ENCODE measurements around the gene C15orf40.

C15orf40 gene

DNA sequence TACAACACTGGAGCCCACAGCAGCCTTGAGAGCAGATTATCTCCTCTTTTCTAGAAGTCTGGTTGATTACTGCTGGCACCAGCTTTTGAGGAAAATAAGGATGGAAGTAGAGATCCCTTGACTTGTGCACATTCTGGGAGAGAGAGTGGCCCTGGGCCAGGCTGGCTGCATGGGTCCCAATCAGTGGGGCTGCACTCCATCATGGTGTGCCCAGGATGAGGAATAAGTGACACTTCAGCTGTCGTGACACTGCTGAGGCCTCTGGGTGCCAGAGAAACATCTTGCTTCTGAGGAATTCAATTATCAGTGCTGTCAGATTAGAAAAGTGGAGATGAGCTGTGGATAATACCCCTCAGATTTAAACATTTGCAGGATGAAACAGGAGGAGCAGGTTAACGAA, 16.4 kb downstream of the C15orf40 start:
- in situ Hi-C loops (cut with HindIII; ENCODE audit: low sequenced_read_pairs): no loop called here

DNA sequence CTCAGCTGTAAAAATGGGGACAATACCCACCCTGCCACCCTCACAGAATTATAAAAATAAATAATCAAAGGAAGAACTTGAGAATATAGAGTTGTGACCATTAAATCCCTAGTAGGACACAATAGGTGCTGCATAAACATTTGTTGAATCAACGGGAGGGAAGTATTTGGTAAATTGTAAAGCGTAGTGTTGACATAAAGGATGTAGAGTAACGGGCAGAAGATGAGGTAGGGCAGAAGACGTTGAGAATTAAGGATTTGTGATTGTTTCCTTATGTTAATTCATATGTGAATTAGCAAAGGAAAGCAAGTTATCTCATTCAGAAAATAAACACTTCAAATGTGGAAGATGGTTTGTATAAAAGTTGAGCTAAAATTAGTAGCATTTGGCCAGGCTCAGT, 18.3 kb downstream of the C15orf40 start:
- in situ Hi-C loops (cut with HindIII; ENCODE audit: low sequenced_read_pairs): no loop called here

DNA sequence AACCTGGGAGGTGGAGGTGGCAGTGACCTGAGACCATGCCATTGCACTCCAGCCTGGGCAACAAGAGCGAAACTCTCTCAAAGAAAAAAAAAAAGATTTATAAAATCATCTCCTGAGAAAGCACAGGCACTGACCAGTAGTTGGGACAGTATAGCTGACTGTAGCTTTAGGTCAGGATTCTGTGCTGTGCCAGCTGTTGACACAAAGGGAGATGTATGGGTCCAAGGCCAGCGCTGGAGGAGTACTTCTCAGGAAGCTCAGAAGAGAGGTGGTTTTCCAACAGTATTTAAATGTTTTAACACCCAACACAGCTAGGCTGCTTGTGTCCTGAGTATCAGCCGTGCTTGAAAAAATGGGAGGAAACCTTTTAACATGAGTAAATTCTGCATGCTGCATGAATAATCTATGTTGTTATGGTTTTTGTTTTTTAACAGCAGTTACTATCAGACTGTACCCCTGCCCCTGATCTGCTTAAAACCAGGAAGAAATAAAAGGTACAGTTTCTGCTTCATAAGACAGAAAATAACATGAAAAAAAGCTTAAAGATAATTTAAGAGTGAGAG, 18.9 kb downstream of the C15orf40 start:
- in situ Hi-C loops (cut with HindIII; ENCODE audit: low sequenced_read_pairs): no loop called here

DNA sequence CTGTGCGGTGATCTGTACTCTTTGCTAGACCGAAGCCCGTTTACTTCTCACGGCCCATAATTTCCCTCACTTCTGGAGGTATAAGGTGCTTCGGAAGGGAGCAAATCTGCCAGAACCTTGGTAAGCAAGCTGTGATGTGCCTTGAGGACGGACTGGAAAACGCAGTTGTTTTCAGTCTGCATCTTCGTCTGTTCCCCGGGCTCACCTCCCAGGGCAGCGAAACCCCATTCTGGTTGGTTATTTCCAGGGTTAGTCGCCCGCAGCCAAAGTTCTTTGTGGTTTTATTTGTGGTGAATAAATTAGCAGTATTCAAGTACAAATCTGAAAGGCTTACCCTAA, 25.0 kb downstream of the C15orf40 start:
- in situ Hi-C loops (cut with HindIII; ENCODE audit: low sequenced_read_pairs): no loop called here

GRCh38 chr15:82985688-82986441, 25.6 kb downstream of the C15orf40 start, which contains the start of gene RAMAC:
Gene RAMAC (plus strand): TSS chr15:82986210. CDS start chr15:82989019, 2,809 bp downstream.
- in situ Hi-C loops (cut with HindIII; ENCODE audit: low sequenced_read_pairs): no loop called here

GRCh38 chr15:82980981-82981380, 30.5 kb downstream of the C15orf40 start:
- in situ Hi-C loops (cut with HindIII; ENCODE audit: low sequenced_read_pairs): no loop called here

- in situ Hi-C loops (cut with HindIII; ENCODE audit: low sequenced_read_pairs): no loop called here
These were observed 31.7 kb downstream of the C15orf40 start for GRCh38 chr15:82979726-82980125.

GRCh38 chr15:82978438-82978837, 33.0 kb downstream of the C15orf40 start:
- in situ Hi-C loops (cut with HindIII; ENCODE audit: low sequenced_read_pairs): no loop called here

DNA sequence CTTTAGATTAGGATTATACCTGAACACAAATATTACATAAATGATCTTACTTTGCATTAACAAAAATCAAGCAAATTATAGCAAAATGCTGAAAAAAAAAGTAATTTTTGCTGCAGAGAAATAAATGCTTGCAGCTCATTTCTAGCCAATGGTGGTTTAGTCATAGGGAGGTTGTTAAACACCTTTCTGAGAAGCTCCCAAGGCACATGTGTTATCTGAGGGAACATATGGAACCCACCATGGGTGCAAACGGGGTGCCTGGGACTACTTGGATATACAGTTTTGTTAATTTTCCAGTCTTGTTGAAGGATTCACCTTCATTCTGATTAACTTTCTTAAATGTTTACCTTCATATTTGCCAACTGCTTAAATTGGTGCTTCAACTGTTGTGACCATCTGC, 34.4 kb downstream of the C15orf40 start:
- in situ Hi-C loops (cut with HindIII; ENCODE audit: low sequenced_read_pairs): no loop called here

DNA sequence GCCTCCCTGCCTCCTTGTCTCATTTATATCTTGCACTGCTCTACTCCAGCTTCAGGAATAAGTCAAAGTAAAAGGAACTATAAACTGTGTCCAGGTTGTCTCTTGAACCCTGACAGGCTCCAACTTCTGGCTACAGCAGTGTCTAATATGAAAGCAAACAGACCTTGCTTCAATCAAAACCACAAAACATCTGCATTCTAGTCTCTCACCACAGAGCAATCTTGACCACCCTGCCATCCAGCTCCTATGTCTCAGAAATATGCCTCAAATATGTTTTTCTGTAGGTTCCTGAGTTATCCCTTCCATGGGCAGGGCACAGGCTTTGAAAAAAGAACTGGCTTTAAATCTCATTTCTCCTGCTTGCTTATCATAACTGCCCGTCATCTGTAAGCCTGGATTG, 38.4 kb downstream of the C15orf40 start:
- in situ Hi-C loops (cut with HindIII; ENCODE audit: low sequenced_read_pairs): no loop called here

GRCh38 chr15:82971218-82971984, 40.0 kb downstream of the C15orf40 start:
- in situ Hi-C loops (cut with HindIII; ENCODE audit: low sequenced_read_pairs): no loop called here

GRCh38 chr15:82970696-82971095, 40.7 kb downstream of the C15orf40 start:
- in situ Hi-C loops (cut with HindIII; ENCODE audit: low sequenced_read_pairs): no loop called here

- in situ Hi-C loops (cut with HindIII; ENCODE audit: low sequenced_read_pairs): no loop called here
These were observed 41.3 kb downstream of the C15orf40 start for GRCh38 chr15:82970078-82970686.

DNA sequence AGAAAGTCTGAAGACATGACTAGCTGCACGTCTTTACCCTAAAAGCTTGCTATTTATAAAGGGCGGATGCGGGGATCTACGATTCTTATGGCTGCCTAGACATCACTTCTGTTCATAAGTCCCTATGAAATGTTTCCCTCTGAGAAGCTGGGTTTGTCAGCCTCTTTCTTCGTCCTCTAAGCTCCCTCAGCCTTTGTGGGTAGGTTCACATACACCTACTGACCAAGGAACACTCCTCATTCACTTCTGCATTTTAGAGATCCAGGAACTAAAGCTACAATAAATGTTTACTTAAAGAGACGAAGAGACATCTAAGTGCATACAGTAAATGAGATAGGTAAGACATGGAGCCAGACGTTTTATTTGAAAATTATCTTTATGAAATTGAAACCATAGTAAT, 42.1 kb downstream of the C15orf40 start:
- in situ Hi-C loops (cut with HindIII; ENCODE audit: low sequenced_read_pairs): no loop called here

DNA sequence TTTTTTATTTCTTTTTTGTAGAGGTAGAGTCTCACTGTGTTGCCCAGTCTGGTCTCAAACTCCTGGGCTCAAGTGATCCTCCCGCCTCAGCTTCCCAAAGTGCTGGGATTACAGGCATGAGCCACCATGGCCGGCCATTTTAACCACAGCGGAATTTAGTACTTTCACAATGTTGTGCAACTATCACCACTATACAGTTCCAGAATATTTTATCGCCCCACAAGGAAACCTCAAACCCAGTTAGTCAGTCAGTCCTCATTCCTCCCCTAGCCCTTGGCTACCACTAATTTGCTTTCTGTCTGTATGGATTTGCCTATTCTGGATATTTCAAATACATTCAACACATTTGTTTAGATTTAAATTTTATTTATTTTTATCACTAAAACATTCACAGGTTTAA, 43.4 kb downstream of the C15orf40 start:
- in situ Hi-C loops (cut with HindIII; ENCODE audit: low sequenced_read_pairs): no loop called here

DNA sequence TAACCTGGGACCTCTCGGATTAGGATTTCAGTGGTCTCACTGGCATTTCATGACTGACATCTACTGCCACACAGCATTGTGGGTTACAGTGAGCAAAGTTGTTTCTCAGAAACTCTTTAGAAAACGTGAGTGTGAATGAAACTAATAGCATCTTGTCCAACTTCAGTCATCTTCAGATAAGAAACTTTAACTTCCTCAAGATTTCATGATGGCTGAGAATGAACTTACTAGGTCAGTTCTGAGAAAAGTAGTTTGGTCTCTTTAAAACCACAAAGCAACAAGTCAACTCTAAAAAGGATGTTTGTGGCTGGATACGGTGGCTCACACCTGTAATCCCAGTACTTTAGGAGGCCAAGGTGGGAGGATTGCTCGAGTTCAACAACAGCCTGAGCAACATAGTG, 44.8 kb downstream of the C15orf40 start:
- in situ Hi-C loops (cut with HindIII; ENCODE audit: low sequenced_read_pairs): no loop called here

- in situ Hi-C loops (cut with HindIII; ENCODE audit: low sequenced_read_pairs): no loop called here
These were observed 46.5 kb downstream of the C15orf40 start for GRCh38 chr15:82964890-82965289.

- in situ Hi-C loops (cut with HindIII; ENCODE audit: low sequenced_read_pairs): no loop called here
These were observed 47.7 kb downstream of the C15orf40 start for GRCh38 chr15:82963471-82964341.

GRCh38 chr15:82960766-82961165, 50.7 kb downstream of the C15orf40 start:
- in situ Hi-C loops (cut with HindIII; ENCODE audit: low sequenced_read_pairs): no loop called here

- in situ Hi-C loops (cut with HindIII; ENCODE audit: low sequenced_read_pairs): loop anchor here (10.0 kb wide), 1 partner anchor 115 kb away; no protein-coding TSS in a partner anchor
These were observed 52.0 kb downstream of the C15orf40 start for GRCh38 chr15:82959423-82959822.

Measured in DLD1 (cell line).